HFFc6 (cell line): ENCODE results near the gene ANO6. TPM values are rescaled to one million over a fixed set of nuclear protein-coding genes. Genes with fewer than 3 reads are reported as not detected.

Source experiments
- DNase-seq: peaks from one replicate; pipeline ENCODE4 v3.0.0-alpha.2; 2018
- H3K27ac Mint-ChIP-seq: 2 replicates; pipeline ENCODE4 v1.8.0; 2020; ENCODE audit warnings: mild to moderate bottlenecking, mixed read lengths
- H3K27me3 Mint-ChIP-seq: 2 replicates; pipeline ENCODE4 v1.8.0; 2021; ENCODE audit warnings: mild to moderate bottlenecking, moderate library complexity, mixed read lengths; ENCODE audit not compliant: insufficient read depth
- H3K36me3 Mint-ChIP-seq: 2 replicates; pipeline ENCODE4 v1.8.0; 2021; ENCODE audit warnings: low read depth, mixed read lengths
- H3K4me1 Mint-ChIP-seq: 2 replicates; pipeline ENCODE4 v1.8.0; 2020; ENCODE audit warnings: low read depth, mixed read lengths
- H3K4me3 Mint-ChIP-seq: 2 replicates; pipeline ENCODE4 v1.8.0; 2020; ENCODE audit warnings: mild to moderate bottlenecking, moderate library complexity, mixed read lengths
- H3K9me3 Mint-ChIP-seq: 2 replicates; pipeline ENCODE4 v1.8.0; 2020; ENCODE audit warnings: mild to moderate bottlenecking, mixed read lengths
- total RNA-seq, 6 experiments: library from RNA; stranded (reverse); fragmentation: NEBNext Ultra II Directional; extraction: Animal tissue kit (Norgen Biotek cat#: 25700); gene quantifications; 2 replicates in 1 of 6; 3 replicates in 5 of 6; pipeline ENCODE4 v1.2.3, GENCODE V29; 2021
- TF ChIP-seq, protein P1 (sequence below): fragments of 200-600 bp; sonication (generic); IDR thresholded peaks from 2 replicates; pipeline ENCODE4 v1.5.0; 2021; ENCODE audit warnings: antibody characterized with exemption, mild to moderate bottlenecking

The ANO6 gene
- total RNA-seq, 6 experiments from 2014 or later: 44.4 to 58.6 (median 53.3) TPM

- peaks cover 19% of the 10 kb centered on the region for H3K9me3 Mint-ChIP-seq
- peaks cover 6% of the 10 kb centered on the region; the same call in 1 of the 2 replicates for H3K4me1 Mint-ChIP-seq
- peaks cover 30% of the 10 kb centered on the region for H3K36me3 Mint-ChIP-seq
- TF ChIP-seq, protein P1, sequence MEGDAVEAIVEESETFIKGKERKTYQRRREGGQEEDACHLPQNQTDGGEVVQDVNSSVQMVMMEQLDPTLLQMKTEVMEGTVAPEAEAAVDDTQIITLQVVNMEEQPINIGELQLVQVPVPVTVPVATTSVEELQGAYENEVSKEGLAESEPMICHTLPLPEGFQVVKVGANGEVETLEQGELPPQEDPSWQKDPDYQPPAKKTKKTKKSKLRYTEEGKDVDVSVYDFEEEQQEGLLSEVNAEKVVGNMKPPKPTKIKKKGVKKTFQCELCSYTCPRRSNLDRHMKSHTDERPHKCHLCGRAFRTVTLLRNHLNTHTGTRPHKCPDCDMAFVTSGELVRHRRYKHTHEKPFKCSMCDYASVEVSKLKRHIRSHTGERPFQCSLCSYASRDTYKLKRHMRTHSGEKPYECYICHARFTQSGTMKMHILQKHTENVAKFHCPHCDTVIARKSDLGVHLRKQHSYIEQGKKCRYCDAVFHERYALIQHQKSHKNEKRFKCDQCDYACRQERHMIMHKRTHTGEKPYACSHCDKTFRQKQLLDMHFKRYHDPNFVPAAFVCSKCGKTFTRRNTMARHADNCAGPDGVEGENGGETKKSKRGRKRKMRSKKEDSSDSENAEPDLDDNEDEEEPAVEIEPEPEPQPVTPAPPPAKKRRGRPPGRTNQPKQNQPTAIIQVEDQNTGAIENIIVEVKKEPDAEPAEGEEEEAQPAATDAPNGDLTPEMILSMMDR: no peak
- no peak overlapping the region for H3K4me3 Mint-ChIP-seq
- DNase-seq: no peak
- H3K27ac Mint-ChIP-seq: no peak overlapping the region
- H3K27me3 Mint-ChIP-seq: no peaks in the 10 kb centered on the region; the same call in 1 of the 2 replicates
Measured at GRCh38 chr12:45178771-45179170, 37.1 kb upstream of the ANO6 start.

DNA sequence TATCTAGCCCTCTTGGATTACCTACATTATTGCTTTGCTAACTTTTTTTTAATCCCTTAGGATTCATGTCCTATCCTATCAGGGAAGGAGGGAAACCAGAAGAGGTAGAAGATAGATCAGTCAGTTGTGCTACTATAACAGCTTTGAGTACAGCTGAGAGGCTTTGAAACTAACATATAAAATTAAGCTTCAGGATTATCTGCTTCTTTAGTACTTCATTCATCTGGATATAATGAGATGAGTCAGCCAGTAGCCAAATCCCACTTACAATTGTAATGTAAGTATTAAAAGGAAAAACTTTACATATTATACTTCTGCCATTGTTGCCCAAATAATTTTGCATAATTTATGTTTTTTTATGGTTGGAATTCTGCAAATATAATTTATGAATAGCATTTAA is 33.4 kb upstream of the ANO6 start:
- TF ChIP-seq, protein P1: no peak
- Mint-ChIP-seq H3K4me3 (no peak overlapping the region), H3K4me1 (no peaks in the 10 kb centered on the region), H3K36me3 (peaks cover 18% of the 10 kb centered on the region), H3K27me3 (peaks cover 1% of the 10 kb centered on the region; the same call in 1 of the 2 replicates), H3K27ac (no peak overlapping the region), H3K9me3 (peaks cover 18% of the 10 kb centered on the region)
- no peak for DNase-seq

- Mint-ChIP-seq H3K36me3 (peaks cover 12% of the 10 kb centered on the region), H3K27me3 (0 out of 2 replicates have a peak, but pooled peaks cover 1% of the 10 kb centered on the region), H3K4me1 (no peaks in the 10 kb centered on the region), H3K9me3 (peaks cover 11% of the 10 kb centered on the region), H3K27ac (no peak overlapping the region), H3K4me3 (no peak overlapping the region)
- DNase-seq: peak; percentile 20
- TF ChIP-seq, protein P1: peak; percentile 67
Measured at GRCh38 chr12:45183246-45183645, 32.6 kb upstream of the ANO6 start.

DNA sequence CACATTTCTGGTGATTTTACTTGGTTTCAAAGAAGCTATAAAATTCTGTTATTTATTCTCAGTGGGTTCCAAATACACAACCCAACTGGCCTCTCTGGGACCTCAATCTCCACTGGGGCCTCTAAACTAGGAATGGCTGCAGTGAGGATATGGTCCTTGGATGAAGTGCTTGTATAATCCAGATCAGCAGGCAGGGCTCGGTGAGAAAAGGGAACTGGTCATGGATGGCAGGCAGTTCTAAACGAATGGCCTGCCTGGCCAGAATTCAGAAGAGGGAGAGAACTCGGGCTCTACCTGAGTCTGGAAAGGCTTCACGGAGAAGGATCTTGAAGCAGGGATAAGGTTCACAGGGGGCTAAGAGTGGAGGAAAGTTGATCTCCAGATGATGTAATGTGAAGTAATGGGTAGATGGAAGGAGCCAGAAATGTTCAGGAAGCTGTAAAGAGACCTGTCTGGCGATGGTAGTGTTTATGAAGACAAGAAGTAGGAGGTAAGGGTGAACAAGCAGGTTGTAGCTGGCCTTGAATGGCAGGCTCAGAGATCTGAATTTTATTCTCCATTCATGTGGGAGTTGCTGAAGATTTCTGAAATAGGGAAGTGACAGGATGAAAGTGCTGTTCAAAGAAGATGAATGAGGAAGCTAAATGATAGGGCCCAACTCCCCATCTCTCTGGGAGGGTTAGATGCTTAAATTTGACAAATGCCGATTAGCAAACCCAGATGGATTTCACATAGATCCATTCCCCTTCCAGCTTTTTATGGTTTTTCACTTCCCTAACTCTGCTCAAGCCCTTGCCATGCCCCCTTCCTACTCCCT is 31.5 kb upstream of the ANO6 start:
- no peak for DNase-seq
- H3K36me3 Mint-ChIP-seq: peaks cover 5% of the 10 kb centered on the region; the same call in 1 of the 2 replicates
- TF ChIP-seq, protein P1: no peak
- no peaks in the 10 kb centered on the region for H3K4me1 Mint-ChIP-seq
- no peaks in the 10 kb centered on the region for H3K9me3 Mint-ChIP-seq
- no peak overlapping the region for H3K27ac Mint-ChIP-seq
- H3K27me3 Mint-ChIP-seq: 0 out of 2 replicates have a peak, but pooled peaks cover 1% of the 10 kb centered on the region
- H3K4me3 Mint-ChIP-seq: no peak overlapping the region

GRCh38 chr12:45186762-45187161 is 29.1 kb upstream of the ANO6 start:
- H3K4me1 Mint-ChIP-seq: peaks cover 12% of the 10 kb centered on the region
- DNase-seq: no peak
- H3K9me3 Mint-ChIP-seq: no peaks in the 10 kb centered on the region
- H3K4me3 Mint-ChIP-seq: no peak overlapping the region
- H3K27ac Mint-ChIP-seq: no peak overlapping the region
- 0 out of 2 replicates have a peak, but pooled peaks cover 1% of the 10 kb centered on the region for H3K27me3 Mint-ChIP-seq
- H3K36me3 Mint-ChIP-seq: peaks cover 5% of the 10 kb centered on the region; the same call in 1 of the 2 replicates
- TF ChIP-seq, protein P1: no peak
